Activated naive CD8-positive, alpha-beta T cell treated with anti-CD3 and anti-CD28 coated beads for 36 hours (primary cell): Measurements from ENCODE around the gene POGZ. TPM values are rescaled to one million over a fixed set of nuclear protein-coding genes. Genes with fewer than 3 reads are reported as not detected.
"Not testable (repeated sequence)": the region's sequence is repeated elsewhere in the genome, so short reads cannot be mapped to it uniquely, and the experiment has no call there.

Experiments
- DNase-seq: peaks from one replicate; pipeline ENCODE4 v3.0.0; 2021
- H3K27ac Mint-ChIP-seq: one replicate; pipeline ENCODE4 v1.8.0; 2022; ENCODE audit warnings: mild to moderate bottlenecking, moderate library complexity, mixed read lengths
- H3K27me3 Mint-ChIP-seq: one replicate; pipeline ENCODE4 v1.8.0; 2022; ENCODE audit warnings: mild to moderate bottlenecking, mixed read lengths
- H3K36me3 Mint-ChIP-seq: one replicate; pipeline ENCODE4 v1.8.0; 2021; ENCODE audit warnings: mild to moderate bottlenecking, mixed read lengths
- H3K4me1 Mint-ChIP-seq: one replicate; pipeline ENCODE4 v1.8.0; 2021; ENCODE audit warnings: mixed read lengths
- H3K4me3 Mint-ChIP-seq: one replicate; pipeline ENCODE4 v1.8.0; 2022; ENCODE audit warnings: mild to moderate bottlenecking, moderate library complexity, mixed read lengths
- H3K9me3 Mint-ChIP-seq: one replicate; pipeline ENCODE4 v1.8.0; 2022; ENCODE audit warnings: mixed read lengths
- total RNA-seq, 2 experiments: library from RNA; stranded (reverse); gene quantifications; one replicate each; pipeline ENCODE4 v1.2.3, GENCODE V29; 2021

POGZ gene
- total RNA-seq, 2 experiments from 2014 or later, result 52.1 to 63.1 TPM

DNA sequence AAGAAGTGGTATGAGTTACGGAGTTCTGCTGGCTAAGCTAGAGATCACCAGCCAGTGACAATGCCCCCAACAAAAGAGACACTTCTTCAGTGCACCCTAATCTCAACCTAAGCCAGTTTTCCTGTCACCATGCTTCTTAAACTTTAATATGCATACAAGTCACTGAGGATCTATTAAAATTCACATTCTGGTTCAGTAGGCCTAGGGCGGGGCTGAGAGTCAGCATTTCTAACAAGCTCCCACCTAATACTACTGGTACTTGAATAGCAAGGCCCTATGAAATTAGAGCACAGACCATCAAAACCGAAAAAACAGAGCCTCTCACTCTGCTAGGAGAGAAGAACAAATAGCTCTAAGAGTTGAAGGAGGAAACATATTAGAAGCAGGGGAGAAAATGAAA is 52.0 kb downstream of the POGZ start:
- no peak for DNase-seq
- Mint-ChIP-seq H3K36me3 (peaks cover 31% of the 10 kb centered on the region), H3K4me3 (no peak overlapping the region), H3K27me3 (no peaks in the 10 kb centered on the region), H3K9me3 (no peaks in the 10 kb centered on the region), H3K27ac (peak overlapping the region; percentile 49), H3K4me1 (peaks cover 10% of the 10 kb centered on the region)

GRCh38 chr1:151406176-151406575 is 53.1 kb downstream of the POGZ start:
- Mint-ChIP-seq H3K36me3 (peaks cover 37% of the 10 kb centered on the region), H3K9me3 (no peaks in the 10 kb centered on the region), H3K27ac (no peak overlapping the region), H3K27me3 (no peaks in the 10 kb centered on the region), H3K4me3 (no peak overlapping the region), H3K4me1 (peaks cover 19% of the 10 kb centered on the region)
- DNase-seq, result no peak

DNA sequence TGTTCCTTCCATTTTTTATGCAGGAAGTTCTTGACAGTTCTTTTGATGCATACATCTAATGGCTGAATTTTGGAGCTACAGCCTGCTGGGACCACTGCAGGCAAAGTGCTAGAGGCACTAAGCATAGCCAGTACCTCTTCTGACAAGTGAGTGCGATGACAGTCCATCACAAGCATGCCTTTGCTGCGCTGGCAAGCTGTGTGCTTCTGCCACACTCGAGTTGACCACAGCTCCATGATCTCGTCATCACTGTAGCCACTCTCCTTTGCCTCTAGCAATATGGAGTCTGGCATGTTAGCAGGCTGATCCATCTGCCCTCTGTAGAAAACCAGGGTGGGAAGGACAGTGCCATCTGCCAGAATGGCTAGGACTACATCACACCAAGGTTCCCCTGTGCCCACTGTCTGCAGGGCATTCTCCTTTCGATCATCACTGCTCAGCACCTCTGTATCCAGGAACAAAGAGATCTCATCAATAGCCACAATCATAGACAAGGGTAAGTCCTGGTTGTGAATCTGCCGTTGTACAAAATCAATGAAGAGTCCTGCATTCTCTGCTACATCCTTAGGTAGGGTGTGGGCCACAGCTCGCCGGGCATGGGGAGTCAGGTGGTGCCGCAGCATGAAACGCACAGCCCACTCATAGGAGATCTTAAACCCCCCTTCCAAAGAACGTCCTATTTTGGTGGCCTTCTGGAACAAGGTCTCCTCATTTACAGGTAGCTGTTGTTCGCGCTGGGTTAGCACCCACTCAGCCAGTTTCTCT is 53.9 kb downstream of the POGZ start:
- Mint-ChIP-seq H3K4me3 (no peak overlapping the region), H3K9me3 (no peaks in the 10 kb centered on the region), H3K27me3 (no peaks in the 10 kb centered on the region), H3K4me1 (peaks cover 27% of the 10 kb centered on the region), H3K36me3 (peaks cover 40% of the 10 kb centered on the region), H3K27ac (no peak overlapping the region)
- no peak for DNase-seq

DNA sequence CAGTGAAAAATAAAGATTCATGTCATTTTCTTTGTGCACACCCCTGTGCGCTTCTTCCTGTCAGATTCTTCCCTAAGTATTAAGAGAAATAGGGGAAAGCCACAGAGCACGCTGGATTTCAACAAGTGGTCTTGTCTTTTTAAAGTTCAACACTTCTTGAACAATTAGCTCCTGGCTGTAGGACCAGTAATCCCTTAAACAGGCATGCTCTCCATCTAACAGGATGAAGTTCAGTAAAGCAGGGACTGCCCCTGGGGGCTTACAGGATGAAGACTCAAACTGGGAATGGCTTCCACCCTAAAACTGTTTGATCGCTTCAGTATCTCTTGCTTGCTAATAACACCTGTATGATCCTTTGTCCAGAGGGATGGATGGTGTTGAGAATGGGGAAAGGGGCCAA is 55.7 kb downstream of the POGZ start:
- Mint-ChIP-seq H3K27ac (peak overlapping the region; percentile 24), H3K4me3 (no peak overlapping the region), H3K9me3 (no peaks in the 10 kb centered on the region), H3K27me3 (no peaks in the 10 kb centered on the region), H3K4me1 (peaks cover 31% of the 10 kb centered on the region), H3K36me3 (peaks cover 41% of the 10 kb centered on the region)
- no peak for DNase-seq

- H3K36me3 Mint-ChIP-seq, result peaks cover 41% of the 10 kb centered on the region
- H3K4me1 Mint-ChIP-seq, result peaks cover 31% of the 10 kb centered on the region
- H3K27me3 Mint-ChIP-seq, result no peaks in the 10 kb centered on the region
- H3K4me3 Mint-ChIP-seq, result no peak overlapping the region
- H3K9me3 Mint-ChIP-seq, result no peaks in the 10 kb centered on the region
- peak overlapping the region; percentile 55 for H3K27ac Mint-ChIP-seq
- DNase-seq, result no peak
These were observed 56.5 kb downstream of the POGZ start for GRCh38 chr1:151402764-151403163.

- Mint-ChIP-seq H3K27me3 (no peaks in the 10 kb centered on the region), H3K4me3 (no peak overlapping the region), H3K9me3 (no peaks in the 10 kb centered on the region), H3K27ac (peak overlapping the region; percentile 63), H3K36me3 (peaks cover 37% of the 10 kb centered on the region), H3K4me1 (peaks cover 31% of the 10 kb centered on the region)
- DNase-seq, result no peak
These were observed 57.4 kb downstream of the POGZ start for GRCh38 chr1:151401860-151402259.

DNA sequence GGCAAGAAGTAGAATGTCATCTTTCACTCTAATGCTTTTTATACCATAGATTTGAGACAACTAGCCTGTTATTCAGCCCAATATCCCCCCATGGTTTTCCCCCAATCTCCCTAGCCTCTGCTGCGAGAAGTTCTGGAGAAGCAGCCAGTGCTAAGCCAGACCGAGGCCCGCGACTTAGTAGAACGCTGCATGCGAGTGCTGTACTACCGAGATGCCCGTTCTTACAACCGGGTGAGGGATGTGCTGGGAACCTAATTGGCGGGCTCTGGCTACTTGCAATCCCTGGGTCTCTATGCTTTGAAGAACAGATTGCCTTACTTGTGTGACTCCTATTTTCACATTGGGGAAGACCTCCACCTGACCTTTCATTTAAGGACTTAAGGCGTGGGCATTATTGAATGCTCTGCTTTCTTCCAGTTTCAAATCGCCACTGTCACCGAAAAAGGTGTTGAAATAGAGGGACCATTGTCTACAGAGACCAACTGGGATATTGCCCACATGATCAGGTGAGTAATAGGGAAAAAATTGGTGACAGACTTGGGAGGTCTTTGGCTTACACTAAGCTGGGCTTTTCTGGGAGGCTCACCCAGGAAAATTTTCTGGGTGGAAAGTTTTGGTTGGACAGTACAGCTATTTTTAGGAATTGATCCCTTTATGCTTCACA is 58.0 kb downstream of the POGZ start:
- Mint-ChIP-seq H3K36me3 (peaks cover 37% of the 10 kb centered on the region), H3K9me3 (no peaks in the 10 kb centered on the region), H3K27ac (peak overlapping the region; percentile 93), H3K27me3 (no peaks in the 10 kb centered on the region), H3K4me3 (peak overlapping the region; percentile 86), H3K4me1 (peaks cover 31% of the 10 kb centered on the region)
- no peak for DNase-seq

- Mint-ChIP-seq H3K27ac (peak within 1 kb of the TSS; percentile 93), H3K36me3 (peaks cover 34% of the 10 kb centered on the region), H3K9me3 (peaks cover under 1% of the 10 kb centered on the region), H3K4me1 (peaks cover 29% of the 10 kb centered on the region), H3K4me3 (peak within 1 kb of the TSS; percentile 86), H3K27me3 (no peaks in the 10 kb centered on the region)
- DNase-seq, result peak; percentile 75
These were observed 59.7 kb downstream of the POGZ start, which contains the start of gene PSMB4 for GRCh38 chr1:151399324-151400171. PSMB4 (plus strand) TSS chr1:151399573; CDS start chr1:151399588, 15 bp downstream.

- not testable (repeated sequence) for H3K4me3 Mint-ChIP-seq, DNase-seq, H3K9me3 Mint-ChIP-seq, H3K27ac Mint-ChIP-seq, H3K27me3 Mint-ChIP-seq
- peaks cover 14% of the 10 kb centered on the region for H3K4me1 Mint-ChIP-seq
- peaks cover 15% of the 10 kb centered on the region for H3K36me3 Mint-ChIP-seq
These were observed 63.0 kb downstream of the POGZ start for GRCh38 chr1:151396265-151396664.

DNA sequence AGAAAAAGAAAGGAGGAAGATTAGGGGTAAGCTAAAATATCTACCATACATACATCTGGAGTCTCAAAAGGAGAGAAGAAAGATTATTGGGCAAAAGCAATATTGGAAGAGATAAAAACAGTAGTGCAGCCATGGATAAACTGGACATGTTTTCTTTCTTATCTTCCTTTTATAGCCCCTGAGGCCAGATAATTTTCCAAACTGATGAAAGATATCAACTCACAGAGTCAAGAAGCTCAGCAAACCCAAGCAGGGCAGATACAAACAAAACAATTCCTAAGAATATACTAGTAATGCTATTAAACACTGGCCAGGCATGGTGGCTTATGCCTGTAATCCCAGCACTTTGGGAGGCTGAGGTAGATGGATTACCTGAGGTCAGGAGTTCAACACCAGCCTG is 65.7 kb downstream of the POGZ start:
- Mint-ChIP-seq H3K27ac (no peak overlapping the region), H3K36me3 (no peaks in the 10 kb centered on the region), H3K9me3 (peaks cover 2% of the 10 kb centered on the region), H3K27me3 (no peaks in the 10 kb centered on the region), H3K4me3 (no peak overlapping the region), H3K4me1 (no peaks in the 10 kb centered on the region)
- DNase-seq, result no peak

- Mint-ChIP-seq H3K27me3 (no peaks in the 10 kb centered on the region), H3K4me3 (no peak overlapping the region), H3K9me3 (peaks cover 2% of the 10 kb centered on the region), H3K36me3 (no peaks in the 10 kb centered on the region), H3K27ac (no peak overlapping the region), H3K4me1 (no peaks in the 10 kb centered on the region)
- no peak for DNase-seq
These were observed 68.2 kb downstream of the POGZ start for GRCh38 chr1:151391079-151391563.

- not testable (repeated sequence) for H3K4me3 Mint-ChIP-seq, DNase-seq, H3K27ac Mint-ChIP-seq, H3K9me3 Mint-ChIP-seq, H3K27me3 Mint-ChIP-seq, H3K36me3 Mint-ChIP-seq, H3K4me1 Mint-ChIP-seq
These were observed 68.8 kb downstream of the POGZ start for GRCh38 chr1:151390221-151391078.

DNA sequence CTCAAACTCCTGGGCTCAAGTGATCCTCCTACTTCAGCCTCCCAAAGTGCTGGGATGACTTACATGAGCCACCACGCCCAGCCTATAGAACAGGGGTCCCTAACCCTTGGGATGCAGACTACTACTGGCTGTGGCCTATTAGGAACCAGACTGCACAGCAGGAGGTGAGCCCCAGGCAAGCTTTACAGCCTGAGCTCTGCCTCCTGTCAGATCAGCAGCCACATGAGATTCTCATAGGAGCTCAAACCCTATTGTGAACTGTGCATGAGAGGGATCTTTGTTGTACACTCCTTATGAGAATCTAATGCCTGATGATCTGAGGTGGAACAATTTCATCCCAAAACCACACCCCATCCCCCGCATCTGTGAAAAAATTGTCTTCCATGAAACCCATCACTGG is 73.3 kb downstream of the POGZ start:
- DNase-seq, result no peak
- no peaks in the 10 kb centered on the region for H3K36me3 Mint-ChIP-seq
- H3K4me3 Mint-ChIP-seq, result no peak overlapping the region
- H3K9me3 Mint-ChIP-seq, result no peaks in the 10 kb centered on the region
- no peak overlapping the region for H3K27ac Mint-ChIP-seq
- no peaks in the 10 kb centered on the region for H3K4me1 Mint-ChIP-seq
- no peaks in the 10 kb centered on the region for H3K27me3 Mint-ChIP-seq

- no peaks in the 10 kb centered on the region for H3K36me3 Mint-ChIP-seq
- H3K9me3 Mint-ChIP-seq, result no peaks in the 10 kb centered on the region
- H3K4me3 Mint-ChIP-seq, result no peak overlapping the region
- no peak for DNase-seq
- H3K27me3 Mint-ChIP-seq, result no peaks in the 10 kb centered on the region
- no peak overlapping the region for H3K27ac Mint-ChIP-seq
- no peaks in the 10 kb centered on the region for H3K4me1 Mint-ChIP-seq
These were observed 74.7 kb downstream of the POGZ start for GRCh38 chr1:151384584-151384983.
